Caco-2 (cell line): ENCODE measurements around the gene TLR8. TPM values are rescaled to one million over a fixed set of nuclear protein-coding genes. Genes with fewer than 3 reads are reported as not detected.
A peak's percentile ranks its signal among the peaks of the same experiment; 100 is the strongest.

ENCODE experiments used
- BruUV-seq: library from RNA; stranded (reverse); fragments of 400-500 nt; replicated peaks from 2 replicates; lab custom pipeline; 2021; lab: Mats Ljungman, UMichigan
- CTCF ChIA-PET: fragments of 300-600 bp; sonication (Branson Sonifier 250); formaldehyde crosslinking; loops from one replicate; lab custom pipeline; 2022; ENCODE audit warnings: antibody characterized with exemption; lab: Charles Lee
- POLR2A ChIA-PET: fragments of 300-600 bp; sonication (Branson Sonifier 250); formaldehyde crosslinking; loops from one replicate; lab custom pipeline; 2022; ENCODE audit warnings: antibody characterized with exemption; lab: Charles Lee
- DNase-seq, 2 experiments: peaks; one replicate each; pipeline versions ENCODE4 v3.0.0 to v3.0.0-alpha.2; 2020 to 2022
- H3K27me3 ChIP-seq: replicated peaks from 2 replicates; pipeline ENCODE4 v1.6.0; 2011; ENCODE audit warnings: low read length; ENCODE audit not compliant: control insufficient read depth, insufficient read depth
- H3K36me3 ChIP-seq: 2 replicates; pipeline ENCODE4 v1.5.1; 2011; ENCODE audit warnings: low read length; ENCODE audit not compliant: control insufficient read depth, insufficient read depth
- H3K4me1 ChIP-seq: fragments of 250-450 bp; sonication (Bioruptor Pico); 2 replicates; pipeline ENCODE4 v1.5.1; 2020; ENCODE audit warnings: mild to moderate bottlenecking
- H3K4me3 ChIP-seq: 2 replicates; pipeline ENCODE4 v1.5.1; 2011; ENCODE audit warnings: low read depth, mild to moderate bottlenecking, control low read depth, low read length
- H3K9me3 ChIP-seq: fragments of 250-450 bp; sonication (Bioruptor Pico); 2 replicates; pipeline ENCODE4 v1.5.1; 2020; ENCODE audit warnings: mild to moderate bottlenecking, moderate library complexity
- H3K27ac Mint-ChIP-seq: one replicate; pipeline ENCODE4 v1.8.0; 2022; ENCODE audit warnings: mixed read lengths; ENCODE audit not compliant: unreplicated experiment
- H3K27me3 Mint-ChIP-seq: one replicate; pipeline ENCODE4 v1.8.0; 2022; ENCODE audit warnings: mixed read lengths; ENCODE audit not compliant: insufficient read depth, unreplicated experiment
- H3K36me3 Mint-ChIP-seq: one replicate; pipeline ENCODE4 v1.8.0; 2022; ENCODE audit warnings: mild to moderate bottlenecking, mixed read lengths; ENCODE audit not compliant: insufficient read depth, unreplicated experiment
- H3K4me1 Mint-ChIP-seq: one replicate; pipeline ENCODE4 v1.8.0; 2022; ENCODE audit warnings: low read depth, mixed read lengths; ENCODE audit not compliant: unreplicated experiment
- H3K4me3 Mint-ChIP-seq: one replicate; pipeline ENCODE4 v1.8.0; 2022; ENCODE audit warnings: mild to moderate bottlenecking, moderate library complexity, mixed read lengths; ENCODE audit not compliant: unreplicated experiment
- H3K9me3 Mint-ChIP-seq: one replicate; pipeline ENCODE4 v1.8.0; 2022; ENCODE audit warnings: mixed read lengths; ENCODE audit not compliant: unreplicated experiment
- intact Hi-C: fragments of 100-400 bp; cut with micrococcal nuclease; formaldehyde crosslinking; loops from one replicate; pipeline ENCODE4 v1.10.0; 2022; ENCODE audit not compliant: unreplicated experiment
- total RNA-seq: library from RNA; stranded (reverse); gene quantifications from 2 replicates; pipeline ENCODE4 v1.2.3, GENCODE V29; 2022
- TF ChIP-seq, protein P1 (sequence below), 2 experiments: fragments of 200-600 bp in 1 of 2; IDR thresholded peaks; 1 replicate in 1 of 2; 2 replicates in 1 of 2; pipeline versions ENCODE4 v1.5.1 to v1.8.0; 2011 to 2022; ENCODE audit warnings: antibody characterized with exemption in 1 of 2, control low read depth in 1 of 2, inconsistent platforms in 1 of 2, low read depth in 1 of 2, low read length in 1 of 2, mild to moderate bottlenecking in 1 of 2, moderate library complexity in 1 of 2; ENCODE audit not compliant: insufficient read depth in 1 of 2, severe bottlenecking in 1 of 2, unreplicated experiment in 1 of 2

TLR8 gene
- total RNA-seq, 1 experiment from 2014 or later: not detected

GRCh38 chrX:12901486-12901885 lies 4.9 kb upstream of the TLR8 start:
- intact Hi-C loops: loop anchor here (1.0 to 5.0 kb wide), 2 partner anchors 87 to 199 kb away; no protein-coding TSS in a partner anchor

DNA sequence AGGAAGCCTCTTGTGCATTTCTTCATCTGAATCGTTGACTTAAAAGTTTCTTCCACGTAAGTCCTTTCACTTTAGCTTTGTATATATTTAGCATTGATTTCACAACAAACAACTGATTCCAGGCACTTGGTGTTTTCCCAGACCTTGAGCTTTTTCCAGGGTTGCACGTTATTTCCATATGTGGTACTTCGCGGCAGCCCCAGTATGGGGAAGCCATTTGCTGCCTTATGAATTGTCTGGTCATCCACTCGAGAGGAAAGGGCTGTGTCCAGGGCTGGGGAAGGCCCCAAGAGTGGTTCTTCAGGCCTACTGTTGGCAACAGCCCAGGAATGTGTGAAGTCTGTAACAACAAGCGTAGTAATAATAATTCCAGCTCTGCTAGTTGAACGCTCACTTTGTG lies 2.8 kb upstream of the TLR8 start:
- no peaks in the 10 kb centered on the region for H3K36me3 ChIP-seq
- H3K9me3 ChIP-seq: no peaks in the 10 kb centered on the region
- no peaks in the 10 kb centered on the region for H3K27me3 ChIP-seq
- H3K4me3 ChIP-seq: no peak overlapping the region
- no TSS peak for BruUV-seq
- ChIA-PET CTCF (no interaction called here), POLR2A (no interaction called here)
- H3K27ac Mint-ChIP-seq: no peak overlapping the region
- no peaks in the 10 kb centered on the region for H3K4me1 ChIP-seq
- no peaks in the 10 kb centered on the region for H3K4me1 Mint-ChIP-seq
- intact Hi-C loops: loop anchor here (5.0 kb wide), 1 partner anchor 201 kb away; no protein-coding TSS in a partner anchor
- DNase-seq: no peak
- H3K4me3 Mint-ChIP-seq: no peak overlapping the region
- no peaks in the 10 kb centered on the region for H3K9me3 Mint-ChIP-seq
- H3K27me3 Mint-ChIP-seq: no peaks in the 10 kb centered on the region
- H3K36me3 Mint-ChIP-seq: no peaks in the 10 kb centered on the region
- TF ChIP-seq, protein P1, sequence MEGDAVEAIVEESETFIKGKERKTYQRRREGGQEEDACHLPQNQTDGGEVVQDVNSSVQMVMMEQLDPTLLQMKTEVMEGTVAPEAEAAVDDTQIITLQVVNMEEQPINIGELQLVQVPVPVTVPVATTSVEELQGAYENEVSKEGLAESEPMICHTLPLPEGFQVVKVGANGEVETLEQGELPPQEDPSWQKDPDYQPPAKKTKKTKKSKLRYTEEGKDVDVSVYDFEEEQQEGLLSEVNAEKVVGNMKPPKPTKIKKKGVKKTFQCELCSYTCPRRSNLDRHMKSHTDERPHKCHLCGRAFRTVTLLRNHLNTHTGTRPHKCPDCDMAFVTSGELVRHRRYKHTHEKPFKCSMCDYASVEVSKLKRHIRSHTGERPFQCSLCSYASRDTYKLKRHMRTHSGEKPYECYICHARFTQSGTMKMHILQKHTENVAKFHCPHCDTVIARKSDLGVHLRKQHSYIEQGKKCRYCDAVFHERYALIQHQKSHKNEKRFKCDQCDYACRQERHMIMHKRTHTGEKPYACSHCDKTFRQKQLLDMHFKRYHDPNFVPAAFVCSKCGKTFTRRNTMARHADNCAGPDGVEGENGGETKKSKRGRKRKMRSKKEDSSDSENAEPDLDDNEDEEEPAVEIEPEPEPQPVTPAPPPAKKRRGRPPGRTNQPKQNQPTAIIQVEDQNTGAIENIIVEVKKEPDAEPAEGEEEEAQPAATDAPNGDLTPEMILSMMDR (IDR thresholded peaks at IDR 0.05; ENCODE audit: insufficient read depth in 1 of 2, low read depth in 1 of 2, low read length in 1 of 2, severe bottlenecking in 1 of 2, unreplicated experiment in 1 of 2): no peak

More at GRCh38 chrX:12901486-12901885, 4.9 kb upstream of the TLR8 start:
- TF ChIP-seq, protein P1 (IDR thresholded peaks at IDR 0.05; ENCODE audit: insufficient read depth in 1 of 2, low read depth in 1 of 2, low read length in 1 of 2, severe bottlenecking in 1 of 2, unreplicated experiment in 1 of 2): peak; percentile 50 to 58
- Mint-ChIP-seq H3K4me1 (no peaks in the 10 kb centered on the region), H3K4me3 (no peak overlapping the region), H3K27ac (no peak overlapping the region), H3K9me3 (no peaks in the 10 kb centered on the region), H3K36me3 (no peaks in the 10 kb centered on the region), H3K27me3 (no peaks in the 10 kb centered on the region)
- peak; percentile 46 to 70 for DNase-seq
- ChIA-PET CTCF (interaction anchor here (1.0 kb wide), 1 partner anchor 87 kb away, joined by 12 read pairs; no protein-coding TSS in a partner anchor), POLR2A (no interaction called here)
- Histone ChIP-seq H3K9me3 (no peaks in the 10 kb centered on the region), H3K27me3 (no peaks in the 10 kb centered on the region), H3K4me3 (no peak overlapping the region), H3K4me1 (no peaks in the 10 kb centered on the region), H3K36me3 (no peaks in the 10 kb centered on the region)
- no TSS peak for BruUV-seq

- Mint-ChIP-seq H3K27ac (no peak overlapping the region), H3K4me3 (no peak overlapping the region), H3K9me3 (no peaks in the 10 kb centered on the region), H3K4me1 (peaks cover 5% of the 10 kb centered on the region), H3K27me3 (no peaks in the 10 kb centered on the region), H3K36me3 (no peaks in the 10 kb centered on the region)
- intact Hi-C loops: no loop called here
- TF ChIP-seq, protein P1 (IDR thresholded peaks at IDR 0.05; ENCODE audit: insufficient read depth in 1 of 2, low read depth in 1 of 2, low read length in 1 of 2, severe bottlenecking in 1 of 2, unreplicated experiment in 1 of 2): no peak
- no peaks in the 10 kb centered on the region for H3K27me3 ChIP-seq
- POLR2A ChIA-PET: no interaction called here
- no peak overlapping the region for H3K4me3 ChIP-seq
- CTCF ChIA-PET: no interaction called here
- no TSS peak for BruUV-seq
- DNase-seq: no peak
- no peaks in the 10 kb centered on the region for H3K36me3 ChIP-seq
- no peaks in the 10 kb centered on the region for H3K9me3 ChIP-seq
- H3K4me1 ChIP-seq: no peaks in the 10 kb centered on the region
These were observed 4.2 kb downstream of the TLR8 start for GRCh38 chrX:12910423-12911121.
